PC-3 (cell line): ENCODE measurements around the gene ADCY2. TPM values are rescaled to one million over a fixed set of nuclear protein-coding genes. Genes with fewer than 3 reads are reported as not detected.

Experiments
- ATAC-seq: fragments of 200-7000 bp; cut with Tn5 transposase; 2 replicates; pipeline ENCODE4 v1.9.1; 2020; ENCODE audit warnings: mild to moderate bottlenecking, moderate library complexity
- BruUV-seq: library from RNA; stranded (reverse); fragments of 400-500 nt; replicated peaks from 2 replicates; lab custom pipeline; 2021; lab: Mats Ljungman, UMichigan
- CTCF ChIA-PET: fragments of 300-600 bp; sonication (Branson Sonifier 250); formaldehyde crosslinking; loops from one replicate; lab custom pipeline; 2022; ENCODE audit warnings: antibody characterized with exemption; lab: Charles Lee
- POLR2A ChIA-PET: fragments of 300-600 bp; sonication (Branson Sonifier 250); formaldehyde crosslinking; loops from one replicate; lab custom pipeline; 2022; ENCODE audit warnings: antibody characterized with exemption; ENCODE audit not compliant: unreplicated experiment; lab: Charles Lee
- DNase-seq: peaks from one replicate; pipeline ENCODE4 v3.0.0-alpha.2; 2015
- H2AFZ ChIP-seq: fragments of 300-600 bp; sonication (generic); 2 replicates; pipeline ENCODE4 v1.6.0; 2016; ENCODE audit warnings: antibody characterized with exemption, low read length
- H3F3A ChIP-seq: fragments of 300-600 bp; sonication (generic); one replicate; pipeline ENCODE4 v1.6.0; 2017; ENCODE audit warnings: antibody characterized with exemption, low read length, control low read depth, mild to moderate bottlenecking; ENCODE audit not compliant: unreplicated experiment
- H3K27ac ChIP-seq: fragments of 300-600 bp; sonication (generic); 2 replicates; pipeline ENCODE4 v1.5.1; 2016; ENCODE audit warnings: mild to moderate bottlenecking, low read length
- H3K27me3 ChIP-seq: fragments of 300-600 bp; sonication (generic); 2 replicates; pipeline ENCODE4 v1.6.1; 2016; ENCODE audit warnings: low read length, mixed read lengths
- H3K36me3 ChIP-seq: fragments of 300-600 bp; sonication (generic); 2 replicates; pipeline ENCODE4 v1.6.1; 2016; ENCODE audit warnings: low read depth, mixed run types, low read length, mixed read lengths
- H3K4me1 ChIP-seq: fragments of 300-600 bp; sonication (generic); 2 replicates; pipeline ENCODE4 v1.5.1; 2016; ENCODE audit warnings: low read length; ENCODE audit not compliant: insufficient read depth
- H3K4me2 ChIP-seq: fragments of 300-600 bp; sonication (generic); 2 replicates; pipeline ENCODE4 v1.6.0; 2016; ENCODE audit warnings: low read length
- H3K4me3 ChIP-seq: fragments of 300-600 bp; sonication (generic); 2 replicates; pipeline ENCODE4 v1.5.1; 2016; ENCODE audit warnings: mild to moderate bottlenecking, low read length, mixed read lengths
- H3K79me2 ChIP-seq: fragments of 300-600 bp; sonication (generic); 2 replicates; pipeline ENCODE4 v1.6.1; 2017; ENCODE audit warnings: low read length, mixed read lengths
- H3K9ac ChIP-seq: fragments of 300-600 bp; sonication (generic); 2 replicates; pipeline ENCODE4 v1.6.0; 2016; ENCODE audit warnings: mild to moderate bottlenecking, low read length
- H3K9me2 ChIP-seq: fragments of 300-600 bp; sonication (generic); replicated peaks from 2 replicates; pipeline ENCODE4 v1.6.1; 2016; ENCODE audit warnings: mixed run types, low read length, mixed read lengths
- H3K9me3 ChIP-seq: fragments of 300-600 bp; sonication (generic); 2 replicates; pipeline ENCODE4 v1.6.1; 2016; ENCODE audit warnings: low read length, mixed read lengths
- H4K20me1 ChIP-seq: fragments of 300-600 bp; sonication (generic); 2 replicates; pipeline ENCODE4 v1.6.1; 2016; ENCODE audit warnings: low read length, mixed read lengths
- EZH2 ChIP-seq: fragments of 300-600 bp; sonication (generic); IDR thresholded peaks from one replicate; pipeline ENCODE4 v1.6.1; 2017; ENCODE audit warnings: antibody characterized with exemption, mild to moderate bottlenecking, low read length; ENCODE audit not compliant: unreplicated experiment
- EZH2phosphoT487 ChIP-seq: fragments of 300-600 bp; sonication (generic); IDR thresholded peaks from 2 replicates; pipeline ENCODE4 v1.6.1; 2018; ENCODE audit warnings: mild to moderate bottlenecking, antibody characterized with exemption, low read length, borderline replicate concordance
- intact Hi-C: fragments of 100-400 bp; cut with micrococcal nuclease; formaldehyde crosslinking; loops from 2 replicates; pipeline ENCODE4 v1.9.0; 2023
- total RNA-seq: library from RNA; depleted of rRNA; stranded (reverse); fragments of >200 nt; gene quantifications from 2 replicates; pipeline ENCODE4 v1.2.3, GENCODE V29; 2014
- TF ChIP-seq, protein P1 (sequence below): fragments of 300-600 bp; sonication (generic); conservative IDR thresholded peaks from 2 replicates; pipeline ENCODE4 v1.5.1; 2017; ENCODE audit warnings: antibody characterized with exemption, low read depth, mild to moderate bottlenecking, low read length

Gene ADCY2
- total RNA-seq, 1 experiment from 2014 or later, result not detected

DNA sequence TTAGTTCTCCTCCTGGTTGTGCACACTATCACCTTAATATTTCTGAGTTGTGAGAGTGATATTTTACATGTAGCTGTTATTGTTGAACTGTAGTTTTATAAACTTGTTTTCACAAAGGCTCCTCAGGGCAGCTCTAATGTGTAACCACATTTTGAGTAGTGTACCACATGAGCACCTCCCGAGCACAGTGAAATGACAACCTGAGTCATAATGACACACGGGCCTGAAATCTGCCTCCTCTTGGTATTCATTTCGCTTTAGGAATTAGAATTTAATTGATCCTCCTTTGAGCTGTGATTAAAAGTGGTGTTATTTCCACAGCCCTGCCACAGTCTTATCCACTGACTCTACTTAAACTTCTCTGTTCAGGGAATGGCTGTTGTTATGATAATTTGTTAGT lies 480.9 kb downstream of the ADCY2 start:
- POLR2A ChIA-PET, result interaction anchor here (0.6 kb wide), 3 partner anchors 9 to 1671 kb away, joined by 4 to 6 read pairs (median 6); partner anchors contain the start of gene NSUN2
- DNase-seq, result peak; percentile 89
- H3K9ac ChIP-seq, result no peak overlapping the region

DNA sequence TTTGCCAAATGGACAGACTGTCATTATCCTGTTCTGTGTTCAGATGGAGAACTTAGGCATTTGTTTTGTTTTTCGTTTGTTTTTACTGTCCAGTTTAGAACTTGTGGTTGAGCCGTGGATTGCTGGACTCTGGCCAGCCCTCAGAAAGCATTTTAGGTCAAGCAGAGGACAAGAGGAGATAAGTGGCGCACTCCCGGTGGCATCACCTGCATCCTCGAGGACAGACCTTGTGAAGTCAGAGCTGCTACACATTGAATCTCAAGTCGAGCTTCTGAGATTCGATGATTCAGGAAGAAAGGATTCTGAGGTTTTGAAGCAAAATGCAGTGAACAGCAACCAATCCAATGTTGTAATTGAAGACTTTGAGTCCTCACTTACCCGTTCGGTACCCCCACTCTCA lies 481.9 kb downstream of the ADCY2 start:
- BruUV-seq, result no TSS peak
- H2AFZ ChIP-seq, result no peak overlapping the region
- TF ChIP-seq EZH2phosphoT487 (no peak), EZH2 (no peak)
- TF ChIP-seq, protein P1, sequence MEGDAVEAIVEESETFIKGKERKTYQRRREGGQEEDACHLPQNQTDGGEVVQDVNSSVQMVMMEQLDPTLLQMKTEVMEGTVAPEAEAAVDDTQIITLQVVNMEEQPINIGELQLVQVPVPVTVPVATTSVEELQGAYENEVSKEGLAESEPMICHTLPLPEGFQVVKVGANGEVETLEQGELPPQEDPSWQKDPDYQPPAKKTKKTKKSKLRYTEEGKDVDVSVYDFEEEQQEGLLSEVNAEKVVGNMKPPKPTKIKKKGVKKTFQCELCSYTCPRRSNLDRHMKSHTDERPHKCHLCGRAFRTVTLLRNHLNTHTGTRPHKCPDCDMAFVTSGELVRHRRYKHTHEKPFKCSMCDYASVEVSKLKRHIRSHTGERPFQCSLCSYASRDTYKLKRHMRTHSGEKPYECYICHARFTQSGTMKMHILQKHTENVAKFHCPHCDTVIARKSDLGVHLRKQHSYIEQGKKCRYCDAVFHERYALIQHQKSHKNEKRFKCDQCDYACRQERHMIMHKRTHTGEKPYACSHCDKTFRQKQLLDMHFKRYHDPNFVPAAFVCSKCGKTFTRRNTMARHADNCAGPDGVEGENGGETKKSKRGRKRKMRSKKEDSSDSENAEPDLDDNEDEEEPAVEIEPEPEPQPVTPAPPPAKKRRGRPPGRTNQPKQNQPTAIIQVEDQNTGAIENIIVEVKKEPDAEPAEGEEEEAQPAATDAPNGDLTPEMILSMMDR, result no peak
- ChIA-PET CTCF (no interaction called here), POLR2A (no interaction called here)
- no peaks in the 10 kb centered on the region for H3K9me3 ChIP-seq
- peaks cover 76% of the 10 kb centered on the region for H3K36me3 ChIP-seq
- peaks cover 32% of the 10 kb centered on the region for H3K79me2 ChIP-seq
- H3K4me3 ChIP-seq, result no peak overlapping the region
- H3F3A ChIP-seq, result peaks cover 5% of the 10 kb centered on the region
- peaks cover 32% of the 10 kb centered on the region for H3K4me1 ChIP-seq
- no peak overlapping the region for H3K9ac ChIP-seq
- H3K27me3 ChIP-seq, result no peaks in the 10 kb centered on the region
- 0 out of 2 replicates have a peak overlapping the region, but pooled peaks have one; percentile 41 for H3K4me2 ChIP-seq
- peak overlapping the region; percentile 55 for H3K27ac ChIP-seq
- DNase-seq (no peak), ATAC-seq (no peak)
- no peaks in the 10 kb centered on the region for H3K9me2 ChIP-seq
- 0 out of 2 replicates have a peak, but pooled peaks cover 14% of the 10 kb centered on the region for H4K20me1 ChIP-seq
- intact Hi-C loops, result no loop called here

More for the DNA sequence above, 480.9 kb downstream of the ADCY2 start:
- no peaks in the 10 kb centered on the region for H3K27me3 ChIP-seq
- H2AFZ ChIP-seq, result no peak overlapping the region
- H3K36me3 ChIP-seq, result peaks cover 75% of the 10 kb centered on the region
- peak overlapping the region; percentile 13; the same call in 1 of the 2 replicates for H3K27ac ChIP-seq
- peak overlapping the region; percentile 41 for H3K4me2 ChIP-seq
- TF ChIP-seq, protein P1, result no peak
- TF ChIP-seq EZH2phosphoT487, result no peak
- no peak for TF ChIP-seq EZH2
- H3K79me2 ChIP-seq, result peaks cover 42% of the 10 kb centered on the region
- CTCF ChIA-PET, result no interaction called here
- peak; percentile 95 for ATAC-seq
- BruUV-seq, result no TSS peak
- no peaks in the 10 kb centered on the region for H3K9me3 ChIP-seq
- H3F3A ChIP-seq, result peaks cover 5% of the 10 kb centered on the region
- peaks cover 13% of the 10 kb centered on the region for H4K20me1 ChIP-seq
- no peaks in the 10 kb centered on the region for H3K9me2 ChIP-seq
- intact Hi-C loops, result no loop called here
- H3K4me3 ChIP-seq, result no peak overlapping the region
- H3K4me1 ChIP-seq, result peaks cover 32% of the 10 kb centered on the region

DNA sequence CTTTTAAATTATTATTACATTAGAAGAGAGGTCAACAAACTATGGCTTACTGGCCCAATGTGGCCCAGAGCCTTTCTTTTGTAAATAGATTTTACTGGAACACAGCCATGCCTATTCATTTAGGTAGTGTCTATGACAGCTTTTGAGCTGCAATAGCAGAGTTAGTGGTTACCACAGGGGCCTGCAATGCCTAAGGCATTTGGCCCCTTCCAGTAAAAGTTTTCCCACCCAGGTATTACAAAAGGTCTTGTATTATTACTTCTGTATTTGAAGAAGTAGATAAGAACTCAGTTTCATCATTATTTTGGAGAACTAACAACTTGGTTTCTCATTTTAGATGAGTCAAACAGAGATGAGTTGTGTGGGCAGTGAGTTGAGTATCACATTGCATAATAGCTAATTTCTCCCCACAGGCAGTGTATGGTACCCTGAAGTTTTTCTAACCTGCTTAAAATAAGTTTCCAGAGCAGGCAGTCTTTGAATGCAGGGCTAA lies 482.5 kb downstream of the ADCY2 start:
- Histone ChIP-seq H3K79me2 (peaks cover 26% of the 10 kb centered on the region), H4K20me1 (0 out of 2 replicates have a peak, but pooled peaks cover 14% of the 10 kb centered on the region), H3K4me1 (peaks cover 32% of the 10 kb centered on the region), H3K9me3 (no peaks in the 10 kb centered on the region), H3K9me2 (no peaks in the 10 kb centered on the region), H3K9ac (peak overlapping the region; percentile 18; the same call in 1 of the 2 replicates), H3K36me3 (peaks cover 74% of the 10 kb centered on the region), H3K4me2 (peak overlapping the region; percentile 35; the same call in 1 of the 2 replicates), H3F3A (peaks cover 5% of the 10 kb centered on the region), H3K4me3 (no peak overlapping the region), H2AFZ (no peak overlapping the region), H3K27me3 (no peaks in the 10 kb centered on the region), H3K27ac (peak overlapping the region; percentile 63)
- BruUV-seq, result no TSS peak
- DNase-seq (peak; percentile 93), ATAC-seq (peak; percentile 50)
- no peak for TF ChIP-seq EZH2phosphoT487
- no peak for TF ChIP-seq EZH2
- TF ChIP-seq, protein P1, result no peak
- ChIA-PET POLR2A (no interaction called here), CTCF (no interaction called here)
- intact Hi-C loops, result no loop called here
